GM12891 (cell line): ENCODE data around the gene KLC4.

Experiments used
- PAX5 ChIP-seq: IDR thresholded peaks from 2 replicates; pipeline ENCODE4 v1.6.1; 2011; ENCODE audit warnings: low read length, moderate library complexity, mild to moderate bottlenecking; ENCODE audit not compliant: insufficient read depth, severe bottlenecking
- POLR2A ChIP-seq: IDR thresholded peaks from 2 replicates; pipeline ENCODE4 v1.6.1; 2011; ENCODE audit warnings: low read depth, low read length, control low read depth
- POLR2AphosphoS5 ChIP-seq: IDR thresholded peaks from 2 replicates; pipeline ENCODE4 v1.6.1; 2011; ENCODE audit warnings: low read depth, low read length, control low read depth
- POU2F2 ChIP-seq: IDR thresholded peaks from 2 replicates; pipeline ENCODE4 v1.6.1; 2011; ENCODE audit warnings: low read depth, mild to moderate bottlenecking, control low read depth, low read length, moderate library complexity

DNA sequence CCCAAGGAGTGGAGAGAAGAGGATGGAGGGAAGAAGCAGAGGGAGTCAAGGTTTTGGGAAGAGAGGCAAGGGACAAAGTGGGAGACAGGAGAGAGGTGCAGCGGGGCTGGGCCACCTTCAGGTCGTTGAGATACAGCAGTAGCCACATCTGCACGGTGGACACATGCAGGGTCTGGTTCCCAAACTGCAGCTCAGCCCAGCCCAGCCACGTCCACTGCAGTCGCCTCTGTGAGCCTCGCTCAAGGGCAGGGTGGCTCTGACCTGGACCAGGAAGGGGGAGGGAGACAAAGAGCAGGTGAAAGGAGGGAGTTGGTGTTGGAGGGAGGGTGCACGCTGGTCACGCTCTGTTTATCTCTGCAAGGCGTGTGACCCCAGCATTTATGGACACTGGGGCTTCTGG, 20.7 kb upstream of the KLC4 start:
- TF ChIP-seq POU2F2 = no peak
- no peak for TF ChIP-seq PAX5
- no peak for TF ChIP-seq POLR2AphosphoS5
- TF ChIP-seq POLR2A = no peak
